SKM-1 (cell line): Measurements from ENCODE around the gene ADGRG1.
"Not testable (repeated sequence)": the region's sequence is repeated elsewhere in the genome, so short reads cannot be mapped to it uniquely, and the experiment has no call there.

Source experiments
- DNase-seq: peaks from one replicate; lab custom pipeline; 2025; ENCODE audit not compliant: unreplicated experiment; lab: John Stamatoyannopoulos, UW

The ADGRG1 gene

GRCh38 chr16:57628008-57628781, at the start of gene ADGRG1:
Gene ADGRG1 (plus strand): TSS chr16:57628630. CDS start chr16:57650288, 21,658 bp downstream.
- DNase-seq: no peak

DNA sequence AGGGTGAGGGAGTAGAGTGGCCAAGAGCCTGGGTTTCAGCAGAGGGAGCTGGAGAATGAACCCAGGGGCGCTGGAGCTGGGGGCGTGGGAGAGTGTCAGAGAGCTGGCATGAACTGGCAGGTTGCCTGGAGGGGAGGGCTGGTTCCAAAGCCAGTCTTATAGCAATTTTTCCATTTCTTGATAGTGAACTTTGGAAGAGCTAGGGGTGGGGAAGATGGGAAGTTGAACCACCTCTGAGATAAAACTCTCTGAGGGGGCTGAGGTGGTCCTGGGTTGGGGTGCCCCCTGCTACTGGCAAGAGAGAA, 49.1 kb upstream of the ADGRG1 start:
- no peak for DNase-seq

GRCh38 chr16:57585051-57585687, 43.3 kb upstream of the ADGRG1 start:
- no peak for DNase-seq

GRCh38 chr16:57588831-57589230, 39.6 kb upstream of the ADGRG1 start:
- no peak for DNase-seq

- no peak for DNase-seq
Observed at GRCh38 chr16:57589374-57589773, 39.1 kb upstream of the ADGRG1 start.

GRCh38 chr16:57590654-57591085, 37.8 kb upstream of the ADGRG1 start:
- DNase-seq: no peak

GRCh38 chr16:57591086-57591869, 37.2 kb upstream of the ADGRG1 start:
- peak; percentile 46 for DNase-seq

- no peak for DNase-seq
Observed at GRCh38 chr16:57591870-57592485, 36.5 kb upstream of the ADGRG1 start.

DNA sequence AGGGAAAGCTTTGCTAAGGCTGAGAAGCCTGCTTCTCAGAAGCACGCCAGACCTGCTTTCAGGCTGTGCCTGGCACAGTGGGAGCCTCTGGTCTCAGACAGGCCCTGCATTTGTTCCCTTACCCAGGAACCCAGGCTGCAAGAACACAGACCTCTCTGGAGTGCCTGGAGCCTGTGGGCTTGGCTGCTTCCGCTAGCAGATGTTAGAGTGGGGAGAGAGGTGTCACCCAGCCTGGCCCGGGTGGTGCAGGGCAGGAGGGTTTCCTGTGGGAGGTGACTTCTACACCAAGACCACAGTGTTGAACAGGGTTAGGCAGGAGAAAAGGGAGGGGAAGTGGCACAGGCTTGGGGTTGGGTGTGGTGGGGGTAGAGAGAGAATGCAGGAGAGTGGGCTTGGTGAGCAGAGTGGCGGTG, 35.8 kb upstream of the ADGRG1 start:
- no peak for DNase-seq

DNA sequence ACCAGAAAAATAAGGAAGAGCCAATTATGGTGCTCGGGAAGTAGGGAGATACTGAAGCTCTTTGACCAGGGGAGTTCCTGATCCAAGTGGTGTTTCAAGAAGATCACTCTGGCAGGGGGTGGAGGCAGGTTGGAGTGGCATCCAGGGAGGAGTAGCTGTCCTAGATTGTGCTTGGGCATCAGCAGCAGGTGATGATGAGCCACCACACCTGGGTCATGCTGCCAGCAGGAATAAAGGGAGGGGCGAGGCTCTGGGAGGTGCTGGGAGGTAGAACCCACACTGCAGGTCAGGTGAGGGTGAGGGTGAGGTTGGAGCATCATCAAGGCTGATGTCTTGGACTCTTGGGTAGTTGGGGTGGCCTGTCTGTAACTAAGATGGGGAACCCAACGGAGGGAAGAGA, 35.4 kb upstream of the ADGRG1 start:
- DNase-seq: no peak

- no peak for DNase-seq
Observed at GRCh38 chr16:57593990-57594389, 34.4 kb upstream of the ADGRG1 start.

GRCh38 chr16:57594531-57595031, 33.8 kb upstream of the ADGRG1 start:
- DNase-seq: no peak

DNA sequence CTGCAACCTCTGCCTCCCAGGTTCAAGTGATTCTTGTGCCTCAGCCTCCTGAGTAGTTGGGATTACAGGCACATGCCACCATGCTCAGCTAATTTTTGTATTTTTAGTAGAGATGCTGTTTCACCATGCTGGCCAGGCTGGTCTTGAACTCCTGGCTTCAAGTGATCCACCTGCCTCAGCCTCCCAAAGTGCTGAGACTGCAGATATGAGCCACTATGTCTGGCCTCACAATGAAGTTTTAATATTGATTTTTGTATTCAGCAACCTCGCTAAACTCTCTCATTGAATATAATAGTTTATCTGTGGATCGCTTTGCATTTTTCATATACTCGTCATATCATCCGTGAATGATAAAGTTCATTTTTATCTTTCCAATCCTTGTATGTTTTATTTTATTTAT, 32.2 kb upstream of the ADGRG1 start:
- not testable (repeated sequence) for DNase-seq

DNA sequence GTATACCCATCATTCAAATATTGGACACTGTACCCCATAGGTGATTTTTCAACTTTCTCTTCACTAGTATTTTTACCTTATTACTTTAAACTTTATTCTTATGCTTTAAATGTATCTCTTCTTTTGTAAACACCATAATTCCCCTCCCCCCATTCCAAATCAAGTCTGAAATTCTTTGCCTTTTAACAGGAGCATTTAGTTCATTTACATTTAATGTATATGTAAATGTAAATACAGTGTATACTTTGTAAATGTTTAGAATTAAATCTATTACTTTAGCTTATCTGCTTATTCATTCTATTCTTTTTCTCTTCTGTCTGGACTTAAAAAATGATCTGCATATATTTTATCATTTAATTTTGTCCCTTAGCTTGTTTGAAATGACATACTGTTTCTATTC, 30.0 kb upstream of the ADGRG1 start:
- no peak for DNase-seq

DNA sequence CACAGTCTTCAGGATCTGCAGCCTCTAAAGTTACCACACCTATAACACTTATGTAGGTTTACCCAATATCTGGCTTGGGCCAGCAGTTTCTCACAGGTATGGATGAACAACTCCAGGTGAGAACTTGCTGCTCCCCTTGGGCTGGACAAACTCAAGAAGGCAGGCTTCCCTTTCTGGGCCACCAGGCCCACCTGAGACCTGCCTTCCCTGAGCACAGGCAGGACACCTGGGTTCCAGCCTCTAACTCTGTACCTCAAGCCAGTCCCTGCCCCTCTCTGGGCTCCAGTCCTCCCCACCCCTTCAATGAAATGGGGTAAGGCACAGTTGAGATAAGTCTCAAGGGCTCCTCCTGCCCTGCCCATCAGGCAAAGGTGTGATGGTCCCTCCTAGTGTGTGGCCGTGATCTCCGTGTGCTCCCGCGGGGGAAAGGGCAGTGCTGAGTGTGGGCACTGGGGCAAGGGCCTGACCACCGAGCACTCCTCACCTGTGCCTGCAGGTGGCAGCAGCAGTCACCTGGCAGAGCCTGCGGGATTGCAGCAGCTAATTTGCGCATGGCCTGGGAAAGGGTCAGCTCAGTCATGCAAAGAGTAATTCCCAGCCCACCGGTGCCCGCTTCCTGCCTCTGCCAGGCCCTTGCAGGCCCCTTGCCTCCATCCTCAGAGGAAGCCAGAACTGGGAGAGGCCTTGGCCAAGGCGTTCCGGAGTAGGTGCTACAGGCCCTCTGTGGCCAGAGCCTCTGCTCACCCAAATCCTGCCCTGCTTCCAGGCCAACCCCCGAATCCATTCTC, 28.2 kb upstream of the ADGRG1 start:
- DNase-seq: no peak

- no peak for DNase-seq
Observed at GRCh38 chr16:57600952-57601580, 27.4 kb upstream of the ADGRG1 start.

GRCh38 chr16:57601801-57602478, 26.5 kb upstream of the ADGRG1 start:
- peak; percentile 50 for DNase-seq

GRCh38 chr16:57603115-57604024, 25.1 kb upstream of the ADGRG1 start:
- peak; percentile 43 for DNase-seq
